OCI-LY7 (cell line): ENCODE results near the gene RHO.

Experiments
- EZH2phosphoT487 ChIP-seq: fragments of 200-600 bp; sonication (generic); IDR thresholded peaks from 2 replicates; pipeline ENCODE4 v1.6.1; 2018; ENCODE audit warnings: low read depth, borderline replicate concordance, mild to moderate bottlenecking, mixed run types, antibody characterized with exemption, low read length, moderate library complexity, mixed read lengths
- TF ChIP-seq, protein P1 (sequence below): fragments of 200-600 bp; sonication (generic); conservative IDR thresholded peaks from 2 replicates; pipeline ENCODE4 v1.5.1; 2014; ENCODE audit warnings: mild to moderate bottlenecking, antibody characterized with exemption, low read length, moderate library complexity, mixed read lengths

GRCh38 chr3:129558081-129558771 is 29.8 kb downstream of the RHO start:
- TF ChIP-seq, protein P1, sequence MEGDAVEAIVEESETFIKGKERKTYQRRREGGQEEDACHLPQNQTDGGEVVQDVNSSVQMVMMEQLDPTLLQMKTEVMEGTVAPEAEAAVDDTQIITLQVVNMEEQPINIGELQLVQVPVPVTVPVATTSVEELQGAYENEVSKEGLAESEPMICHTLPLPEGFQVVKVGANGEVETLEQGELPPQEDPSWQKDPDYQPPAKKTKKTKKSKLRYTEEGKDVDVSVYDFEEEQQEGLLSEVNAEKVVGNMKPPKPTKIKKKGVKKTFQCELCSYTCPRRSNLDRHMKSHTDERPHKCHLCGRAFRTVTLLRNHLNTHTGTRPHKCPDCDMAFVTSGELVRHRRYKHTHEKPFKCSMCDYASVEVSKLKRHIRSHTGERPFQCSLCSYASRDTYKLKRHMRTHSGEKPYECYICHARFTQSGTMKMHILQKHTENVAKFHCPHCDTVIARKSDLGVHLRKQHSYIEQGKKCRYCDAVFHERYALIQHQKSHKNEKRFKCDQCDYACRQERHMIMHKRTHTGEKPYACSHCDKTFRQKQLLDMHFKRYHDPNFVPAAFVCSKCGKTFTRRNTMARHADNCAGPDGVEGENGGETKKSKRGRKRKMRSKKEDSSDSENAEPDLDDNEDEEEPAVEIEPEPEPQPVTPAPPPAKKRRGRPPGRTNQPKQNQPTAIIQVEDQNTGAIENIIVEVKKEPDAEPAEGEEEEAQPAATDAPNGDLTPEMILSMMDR, result no peak
- no peak for TF ChIP-seq EZH2phosphoT487
